GM19043 (cell line): ENCODE results near the gene COMMD4.
"Not testable (repeated sequence)": the region's sequence is repeated elsewhere in the genome, so short reads cannot be mapped to it uniquely, and the experiment has no call there.

Experiments
- ATAC-seq: cut with Tn5 transposase; IDR thresholded peaks from one replicate; pipeline ENCODE4 v1.9.1; 2021; ENCODE audit warnings: low read depth; ENCODE audit not compliant: unreplicated experiment

The COMMD4 gene

DNA sequence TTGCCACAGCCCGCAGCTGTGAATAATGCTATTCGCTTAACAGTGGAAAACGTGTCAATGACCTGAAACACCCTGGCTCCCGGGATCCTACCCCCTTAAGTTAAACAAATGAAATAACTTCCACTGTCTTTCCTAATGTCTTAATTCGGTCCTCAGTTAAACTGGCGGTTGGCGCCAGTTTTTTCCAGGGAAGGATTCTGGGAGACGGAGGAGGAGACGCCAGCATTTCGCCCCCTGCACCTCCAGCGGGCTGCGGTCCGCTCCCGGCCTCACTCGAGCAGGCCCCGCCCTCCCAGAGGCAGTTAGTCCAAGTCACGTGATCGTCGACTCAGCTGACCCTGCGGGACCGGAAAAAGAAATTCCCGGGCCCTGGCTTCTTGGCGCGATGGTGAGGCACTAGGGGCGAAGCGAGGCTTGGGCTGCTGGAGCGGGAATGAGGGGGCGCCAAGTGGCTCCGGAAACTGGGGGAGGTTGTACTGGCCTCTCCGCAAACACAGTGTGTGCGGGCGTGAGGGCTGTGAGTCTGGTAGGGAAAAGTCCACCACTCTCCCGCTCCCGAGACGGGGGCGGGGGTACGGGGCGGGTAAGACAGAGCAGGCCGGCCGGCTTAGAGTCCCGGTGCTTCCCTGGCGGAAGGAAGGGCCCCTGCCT, at the start of gene COMMD4:
COMMD4 (plus strand) TSS at position 359 of the 651 bp plus-strand sequence; CDS start at position 386, 27 bp downstream.
- ATAC-seq, result no peak

DNA sequence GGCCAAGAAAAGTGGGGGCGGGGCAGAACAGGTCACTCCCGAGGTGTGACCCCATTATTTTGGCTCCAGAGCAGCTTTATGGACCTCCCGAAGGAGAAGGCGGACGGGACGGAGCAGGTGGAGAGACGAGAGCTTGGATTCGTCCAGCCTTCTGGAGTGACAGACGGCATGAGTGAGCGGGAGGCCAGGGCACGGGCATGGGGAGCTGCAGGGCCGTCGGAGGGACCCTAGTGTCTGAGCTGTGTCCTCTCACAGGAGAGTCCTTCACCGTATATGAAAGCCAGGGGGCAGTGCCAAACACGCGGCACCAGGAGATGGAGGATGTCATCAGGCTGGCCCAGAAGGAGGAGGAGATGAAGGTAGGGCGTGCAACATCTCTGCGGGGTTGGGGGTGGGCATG, 42.2 kb upstream of the COMMD4 start:
- not testable (repeated sequence) for ATAC-seq

DNA sequence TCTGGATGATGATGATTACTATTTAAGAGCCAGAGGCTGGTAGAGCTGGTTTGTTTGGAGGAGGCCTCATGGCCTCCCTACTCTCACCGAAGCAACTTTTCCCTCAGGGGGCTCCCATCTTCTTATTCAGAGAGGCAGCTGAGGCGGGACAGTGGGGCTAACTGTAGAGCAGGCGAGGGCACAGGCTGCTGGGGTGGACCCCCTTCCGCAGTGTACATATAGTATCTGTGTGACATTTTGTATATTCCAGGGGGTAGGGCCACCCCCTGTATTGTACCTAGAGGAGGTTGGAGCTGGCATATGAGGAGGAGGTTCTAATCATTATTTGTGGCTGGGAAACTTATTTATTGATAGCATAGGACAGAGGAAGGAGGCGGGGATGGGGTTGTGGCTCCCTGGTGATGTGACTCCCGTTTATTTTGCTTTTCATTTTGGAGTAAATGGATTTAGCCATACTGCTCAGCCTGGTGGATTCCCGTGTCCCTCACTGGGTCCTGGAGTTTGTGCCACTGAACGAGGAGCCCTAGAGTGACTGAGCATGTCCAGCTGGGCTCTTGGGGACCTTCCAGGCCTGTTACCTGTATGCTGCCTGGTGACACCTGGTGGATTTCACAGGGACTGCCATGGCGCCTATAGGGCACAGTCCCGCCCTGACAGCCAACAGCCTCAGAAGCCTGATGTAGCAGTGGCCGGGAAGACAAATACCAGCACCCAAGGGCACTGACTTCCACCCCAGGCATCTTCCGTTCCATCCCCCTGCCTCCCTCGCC, 37.1 kb upstream of the COMMD4 start:
- ATAC-seq, result not testable (repeated sequence)

DNA sequence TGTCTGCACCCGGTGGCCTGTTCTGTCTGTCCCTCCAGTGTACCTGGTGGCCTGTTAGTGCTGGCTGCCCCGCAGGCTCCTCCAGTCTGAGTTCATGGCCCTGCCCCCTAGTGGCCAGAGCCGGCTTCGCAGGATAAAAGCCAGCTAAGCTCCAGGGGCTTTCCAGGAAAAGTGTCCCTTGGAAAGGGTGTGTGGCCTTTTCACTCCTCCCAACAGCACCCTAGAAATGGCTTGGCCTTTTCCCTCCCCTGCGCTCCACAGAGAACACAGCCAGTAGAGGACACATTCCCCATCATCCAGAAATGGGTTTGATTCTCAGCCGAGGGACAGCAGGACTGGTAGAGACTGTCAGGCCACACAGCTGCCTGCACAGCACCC, 36.6 kb upstream of the COMMD4 start:
- ATAC-seq, result not testable (repeated sequence)

DNA sequence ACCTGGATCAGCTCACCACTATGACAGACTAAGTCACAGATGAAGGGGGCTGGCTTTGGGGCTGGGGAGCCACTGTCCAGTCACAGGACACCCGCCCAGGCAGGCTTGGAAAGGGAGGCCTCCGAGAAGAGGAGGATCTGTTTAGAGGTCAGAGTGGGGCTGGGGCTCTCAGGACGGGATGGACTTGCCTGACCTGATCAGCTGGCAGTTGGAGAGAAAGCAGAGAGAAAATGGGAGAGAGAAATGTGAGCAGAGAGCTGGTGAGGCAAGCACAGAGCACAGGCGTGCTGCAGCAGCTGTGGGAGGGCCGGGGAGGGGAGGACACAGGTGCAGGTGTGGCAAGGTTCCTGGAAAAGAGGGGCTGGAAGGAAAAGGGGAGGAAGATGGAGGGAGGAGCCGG, 35.8 kb upstream of the COMMD4 start:
- not testable (repeated sequence) for ATAC-seq

DNA sequence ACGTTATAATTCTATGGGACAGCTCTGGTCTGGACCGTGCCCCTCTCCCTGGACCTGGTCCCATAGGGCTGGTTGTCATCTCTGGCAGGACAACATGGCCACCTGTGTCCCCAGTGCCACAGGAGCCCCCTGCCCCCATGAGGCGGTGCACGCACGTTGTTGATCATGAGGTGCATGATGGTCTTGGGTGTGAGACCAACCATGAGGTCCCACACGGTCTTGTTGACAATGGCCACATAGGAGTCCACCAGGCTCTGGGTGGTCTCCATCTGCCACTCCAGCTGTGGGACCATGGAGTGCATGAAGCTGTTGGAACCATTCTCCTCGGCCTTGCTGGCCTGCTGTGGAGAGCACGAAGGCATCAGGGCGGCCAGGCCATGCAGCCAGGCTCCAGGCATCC, 33.5 kb upstream of the COMMD4 start:
- ATAC-seq, result no peak

DNA sequence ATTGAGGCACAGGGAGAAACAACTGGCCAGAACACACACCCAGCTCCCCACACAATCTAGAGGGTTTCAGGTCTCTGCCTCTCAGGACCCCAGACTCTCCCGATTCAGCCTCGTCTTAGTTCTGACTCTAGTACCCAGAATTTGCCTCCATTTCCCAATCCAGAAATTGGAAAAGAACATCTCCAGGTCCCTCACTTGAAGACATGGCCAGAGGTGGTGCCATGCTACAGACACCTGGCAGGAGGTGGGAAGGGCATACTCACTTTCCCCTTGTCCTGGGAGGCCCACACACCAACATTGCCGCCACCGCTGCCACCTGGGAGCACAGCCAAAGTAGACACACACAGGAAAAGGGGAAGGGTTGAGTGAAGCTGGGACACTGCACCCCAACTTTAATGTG, 33.1 kb upstream of the COMMD4 start:
- ATAC-seq, result not testable (repeated sequence)

DNA sequence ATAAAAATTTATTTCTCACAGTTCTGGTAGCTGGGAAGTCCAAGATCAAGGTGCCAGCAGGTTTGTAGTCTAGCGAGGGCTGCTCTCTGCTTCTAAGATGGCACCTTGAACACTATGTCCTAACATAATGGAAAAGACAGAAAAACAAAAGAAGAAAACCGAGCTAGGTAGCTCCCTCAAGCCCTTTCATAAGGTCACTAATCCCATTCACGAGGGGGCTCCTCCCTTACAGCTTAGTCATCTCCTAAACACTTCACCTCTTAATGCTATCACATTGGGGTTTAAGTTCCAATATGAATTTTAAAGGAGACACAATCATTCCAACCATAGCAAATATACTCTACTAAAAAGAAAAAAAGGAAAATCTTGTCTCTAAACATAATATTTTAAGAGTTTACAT, 29.7 kb upstream of the COMMD4 start:
- no peak for ATAC-seq

DNA sequence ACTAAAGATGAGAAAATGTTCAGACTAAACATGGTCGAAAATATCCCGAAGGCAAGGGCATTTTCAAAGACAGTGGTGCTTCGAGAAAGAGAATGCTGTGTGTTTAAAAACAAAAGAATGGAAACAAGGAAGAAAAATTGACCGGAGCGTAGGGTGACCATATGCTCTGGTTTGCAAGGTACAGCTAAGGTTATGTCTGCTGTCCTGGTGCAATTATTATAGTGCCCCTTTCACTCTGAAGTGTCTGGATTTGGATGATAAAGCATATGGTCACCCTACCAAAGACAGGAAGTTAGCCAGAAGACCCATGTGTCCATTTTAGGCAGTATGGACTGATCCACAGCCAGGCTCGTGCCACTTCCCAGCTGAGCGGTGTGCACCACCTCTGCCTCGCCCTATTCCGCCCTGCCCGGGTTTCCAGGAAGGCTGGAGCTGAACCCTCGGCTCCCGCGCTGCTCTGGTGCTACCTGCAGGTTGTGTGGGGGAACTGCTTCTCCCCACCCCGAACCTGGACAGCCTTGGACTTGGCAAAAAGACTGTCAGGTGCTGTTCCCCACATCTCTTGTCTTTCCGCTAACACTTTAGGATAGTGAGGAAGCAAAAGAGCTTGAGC, 28.0 kb upstream of the COMMD4 start:
- no peak for ATAC-seq

DNA sequence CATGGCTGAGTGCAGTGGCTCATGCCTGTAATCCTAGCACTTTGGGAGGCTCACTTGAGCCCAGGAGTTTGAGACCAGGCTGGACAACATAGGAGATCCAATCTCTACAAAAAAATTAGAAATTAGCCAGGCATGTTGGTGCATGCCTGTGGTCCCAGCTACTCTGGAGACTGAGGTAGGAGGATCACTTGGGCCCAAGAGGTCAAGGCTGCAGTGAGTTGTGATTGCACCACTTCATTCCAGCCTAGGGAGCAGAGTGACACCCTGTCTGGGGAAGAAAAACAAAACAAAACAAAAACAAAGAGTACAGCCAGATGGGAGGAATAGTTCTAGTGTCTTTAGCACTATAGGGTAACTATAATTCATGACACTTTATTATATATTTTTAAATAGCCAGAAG, 26.2 kb upstream of the COMMD4 start:
- no peak for ATAC-seq

DNA sequence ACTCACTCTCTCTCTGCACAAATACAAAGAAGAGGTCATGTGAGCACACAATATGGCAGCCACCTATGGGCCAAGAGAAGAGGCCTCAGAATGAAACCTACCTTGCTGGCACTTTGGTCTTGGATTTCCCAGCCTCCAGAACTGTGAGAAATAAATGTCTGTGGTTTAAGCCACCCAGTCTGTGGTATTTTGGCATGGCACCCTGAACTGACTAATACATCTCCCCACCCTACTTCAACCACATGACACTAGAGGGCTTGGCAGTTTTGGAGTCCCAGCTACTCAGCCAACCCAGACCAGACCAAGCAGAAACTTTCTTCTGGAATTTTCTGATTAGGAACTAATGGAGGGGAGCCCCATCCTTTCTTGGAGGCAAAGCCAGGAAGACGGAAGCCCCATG, 23.3 kb upstream of the COMMD4 start:
- not testable (repeated sequence) for ATAC-seq

DNA sequence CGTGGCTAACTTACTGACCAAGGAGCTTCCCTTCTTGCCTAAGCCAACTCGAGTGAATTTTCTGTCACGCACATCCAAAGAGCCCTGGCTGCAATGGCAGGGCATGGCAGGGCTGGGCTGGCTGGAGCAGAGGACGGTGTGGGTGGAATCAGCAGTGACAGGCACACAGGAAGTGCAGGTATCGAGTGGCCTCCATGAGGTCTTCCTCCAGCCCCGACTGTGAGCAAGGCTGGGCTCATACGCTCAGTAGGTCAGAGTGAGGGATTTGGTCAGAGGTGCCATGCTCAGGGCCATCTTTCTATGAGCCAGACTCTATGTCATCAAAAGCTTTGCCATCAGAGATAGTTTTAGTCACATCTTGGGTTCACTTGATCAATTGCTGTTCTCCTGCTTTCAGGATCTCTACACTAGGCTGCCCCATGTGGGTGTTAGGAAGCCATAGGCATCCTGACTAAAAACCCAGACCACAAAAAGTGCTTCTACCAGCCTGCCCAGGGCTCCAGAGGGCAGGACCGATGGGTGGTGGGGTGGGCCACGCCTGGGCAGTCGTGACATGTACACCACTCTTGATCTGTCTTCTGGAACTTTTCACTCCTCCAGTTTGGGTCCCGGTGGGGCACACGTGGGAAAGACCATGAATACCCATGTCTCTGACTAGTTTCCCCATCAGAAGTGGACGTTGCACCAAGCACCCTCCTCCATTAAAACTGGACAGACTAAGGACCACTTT, 22.6 kb upstream of the COMMD4 start:
- ATAC-seq, result no peak

DNA sequence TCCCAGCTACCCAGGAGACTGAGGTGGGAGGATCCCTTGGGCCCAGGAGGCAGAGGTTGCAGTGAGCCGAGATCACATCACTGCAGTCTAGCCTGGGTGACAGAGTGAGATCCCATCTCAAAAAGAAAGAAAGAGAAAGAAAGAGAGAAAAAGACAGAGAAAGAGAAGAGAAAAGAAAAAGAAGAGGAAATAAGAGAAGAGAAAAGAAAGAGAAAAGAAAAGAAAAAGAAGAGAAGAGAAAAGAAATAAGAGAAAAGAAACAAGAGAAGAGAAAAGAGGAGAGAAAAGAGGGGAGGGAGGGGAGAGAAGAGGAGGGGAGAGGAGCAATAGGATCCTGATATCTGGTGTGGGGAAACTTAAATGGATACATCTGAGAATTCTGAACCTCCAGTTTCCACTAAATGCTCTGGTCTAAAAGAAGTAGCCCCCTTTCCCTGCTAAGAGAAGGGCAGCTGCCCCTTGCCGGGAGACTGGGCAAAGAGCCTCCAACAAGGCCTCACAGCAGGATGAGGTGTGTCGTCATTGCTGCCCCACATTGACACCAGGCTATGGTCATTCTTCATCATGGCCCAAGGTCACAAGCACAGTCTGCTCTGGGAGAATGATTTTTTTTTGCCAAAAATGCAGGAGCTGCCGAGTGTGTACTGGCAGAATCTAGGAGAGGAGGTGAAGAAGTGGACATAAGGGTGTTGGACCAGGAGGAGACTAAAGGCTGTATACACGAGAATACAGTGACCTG, 21.1 kb upstream of the COMMD4 start:
- ATAC-seq, result no peak

DNA sequence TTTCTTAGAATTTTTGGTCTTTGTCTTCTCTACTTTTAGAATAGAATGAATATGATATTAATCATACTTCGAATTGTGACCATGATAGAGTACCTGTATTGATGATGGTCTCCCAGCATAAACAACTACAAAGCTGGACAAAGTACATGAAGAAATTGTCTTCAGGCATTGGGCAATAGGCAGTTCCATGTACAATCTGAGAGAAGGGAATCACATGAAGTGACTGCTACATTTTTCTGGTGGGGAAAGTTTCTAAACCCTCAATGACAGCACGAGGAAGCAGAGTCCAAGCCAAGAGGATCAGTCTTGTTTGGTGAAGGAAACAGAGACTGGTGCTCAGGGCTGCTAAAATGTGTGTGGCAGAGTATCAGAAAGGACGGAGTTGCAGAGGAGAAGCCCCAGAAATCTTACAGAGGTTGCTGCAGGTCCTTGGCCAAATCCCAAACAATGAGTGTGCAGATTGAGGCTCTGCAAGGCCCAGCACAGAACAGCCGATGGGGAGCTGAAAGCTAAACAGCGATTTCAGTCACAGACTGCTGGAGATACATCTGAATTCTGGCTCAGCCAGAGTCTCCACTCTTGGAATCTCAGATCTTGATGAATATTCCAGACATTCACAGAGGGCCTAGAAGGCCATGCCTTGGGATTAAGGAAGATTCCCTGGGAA, 16.5 kb upstream of the COMMD4 start:
- ATAC-seq, result not testable (repeated sequence)

DNA sequence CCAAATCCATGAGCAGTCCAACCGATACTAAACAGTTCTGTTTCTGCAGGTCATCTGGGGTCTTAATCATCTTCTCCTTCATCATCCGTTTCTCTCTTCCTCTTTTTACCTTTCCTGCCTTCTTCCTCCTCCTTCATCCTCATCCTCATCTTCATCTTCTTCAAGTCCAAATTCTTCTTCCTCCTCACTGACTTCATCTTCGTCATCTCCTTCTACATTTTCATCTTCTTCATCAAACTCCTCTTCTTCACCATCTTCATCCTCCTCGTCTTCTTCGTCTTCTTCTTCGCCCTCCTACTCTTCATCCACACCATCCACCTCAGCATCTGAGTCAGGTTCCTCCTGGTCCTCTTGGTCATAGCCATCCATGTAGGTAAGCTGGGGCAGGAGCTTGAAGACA, 14.2 kb upstream of the COMMD4 start:
- no peak for ATAC-seq

DNA sequence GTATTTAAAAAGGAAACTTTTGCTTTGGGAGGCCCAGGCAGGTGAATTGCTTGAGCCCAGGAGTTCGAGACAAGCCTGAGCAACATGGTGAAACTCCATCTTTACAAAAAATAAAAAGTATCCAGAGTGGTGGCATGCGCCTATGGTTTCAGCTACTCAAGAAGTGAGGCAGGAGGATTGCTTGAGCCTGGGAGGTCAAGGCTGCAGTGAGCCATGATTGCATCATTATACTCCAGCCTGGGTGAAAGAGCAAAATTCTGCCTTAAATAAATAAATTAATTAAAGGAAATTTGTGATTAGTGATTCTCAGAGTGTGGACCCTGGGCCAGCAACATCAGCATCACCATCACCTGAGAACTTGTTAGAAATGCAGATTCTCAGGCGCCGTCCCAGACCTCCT, 9.9 kb upstream of the COMMD4 start:
- ATAC-seq, result no peak

DNA sequence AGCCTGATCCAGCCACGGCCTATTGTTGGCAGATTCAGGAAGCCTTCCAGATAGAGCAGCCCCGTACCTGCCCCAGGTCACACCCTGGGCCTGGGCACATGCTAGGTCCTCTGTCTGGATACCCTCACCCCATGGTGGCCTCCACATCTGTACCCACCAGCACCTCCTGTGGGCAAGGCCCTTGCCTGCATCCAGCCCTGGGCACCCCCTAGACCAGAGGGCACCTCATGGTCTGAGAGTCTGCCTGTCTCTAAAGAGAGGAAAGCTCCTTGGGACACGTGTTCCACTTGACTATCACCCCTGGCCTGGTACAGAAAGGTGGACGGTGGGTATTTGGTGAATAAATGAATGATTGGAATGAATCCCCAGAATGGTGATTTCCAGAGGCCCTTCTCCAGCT, 8.9 kb upstream of the COMMD4 start:
- no peak for ATAC-seq

DNA sequence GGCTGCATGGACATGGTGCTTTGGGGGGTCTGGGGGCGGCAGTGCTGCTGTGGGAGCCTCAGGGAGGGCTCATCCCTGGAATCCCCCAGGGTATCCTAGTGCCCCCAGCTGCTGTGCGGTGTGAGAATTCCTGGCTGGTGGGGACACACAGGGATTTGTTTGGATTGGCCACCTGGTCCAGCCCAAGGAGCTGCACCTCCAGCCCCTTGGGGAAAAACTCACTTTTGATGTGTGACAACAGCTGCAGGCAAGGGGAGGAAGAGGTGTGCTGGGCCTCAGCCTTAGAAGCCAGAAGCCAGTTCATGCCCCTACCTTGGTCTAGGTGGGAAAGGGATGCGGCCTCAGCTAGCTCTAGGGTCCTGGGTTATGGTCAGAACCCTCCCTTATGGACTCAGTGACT, 8.4 kb upstream of the COMMD4 start:
- no peak for ATAC-seq

DNA sequence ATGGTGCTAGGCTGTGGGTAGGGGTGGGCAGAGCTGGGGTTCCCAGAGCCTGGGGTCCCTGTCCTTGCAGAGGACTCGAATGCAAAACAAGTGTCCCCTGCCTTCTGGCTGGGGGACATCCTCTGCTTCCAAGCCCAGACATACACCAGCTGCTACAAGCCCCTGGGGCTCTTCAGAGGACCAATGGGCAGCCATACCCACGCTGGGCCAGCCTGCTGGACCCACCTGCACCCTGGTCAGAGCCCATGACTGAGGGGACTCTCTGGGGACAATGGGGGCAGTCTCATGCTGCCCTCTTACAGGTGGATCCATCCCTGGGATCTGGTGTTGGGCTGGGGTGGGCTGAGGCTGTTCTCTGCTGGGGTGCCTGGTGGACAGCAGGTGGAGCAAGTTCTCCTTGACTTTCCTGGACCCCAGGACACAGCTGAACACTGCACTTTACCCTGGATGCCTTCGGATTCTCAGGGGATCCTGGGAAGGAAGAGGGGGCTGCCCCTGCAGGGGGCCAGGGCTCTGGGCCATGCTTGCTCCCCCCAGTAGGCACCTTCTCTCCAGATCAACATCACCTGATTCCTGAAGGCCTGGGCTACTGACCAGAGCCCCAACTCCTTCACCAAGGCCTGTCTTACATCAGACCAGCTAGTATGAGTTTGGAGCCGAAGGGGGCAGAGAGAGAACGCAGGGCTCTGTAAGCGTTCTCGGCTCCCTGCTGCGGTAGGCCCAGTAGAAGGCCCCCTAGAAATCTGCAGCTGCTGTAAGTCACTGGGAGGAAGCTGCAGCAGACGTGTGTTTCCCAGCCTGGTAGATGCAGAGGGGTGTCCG, 7.2 kb upstream of the COMMD4 start:
- no peak for ATAC-seq
